Neural progenitor cell (in vitro differentiated cells): Measurements from ENCODE around the gene RNF150. TPM values are rescaled to one million over a fixed set of nuclear protein-coding genes. Genes with fewer than 3 reads are reported as not detected.

Source experiments
- DNase-seq: peaks from one replicate; pipeline ENCODE4 v3.0.0-alpha.2; 2016; ENCODE audit warnings: low spot score
- H2AFZ ChIP-seq: fragments of 200-600 bp; sonication (generic); replicated peaks from 2 replicates; pipeline ENCODE4 v1.6.1; 2016; ENCODE audit warnings: antibody characterized with exemption
- H3F3A ChIP-seq: fragments of 200-600 bp; sonication (generic); 2 replicates; pipeline ENCODE4 v1.6.1; 2016; ENCODE audit warnings: antibody characterized with exemption, low read depth
- H3K27ac ChIP-seq: fragments of 200-600 bp; sonication (generic); 2 replicates; pipeline ENCODE4 v1.5.1; 2016; ENCODE audit warnings: mild to moderate bottlenecking
- H3K27me3 ChIP-seq: fragments of 200-600 bp; sonication (generic); 2 replicates; pipeline ENCODE4 v1.6.1; 2016; ENCODE audit warnings: mild to moderate bottlenecking, moderate library complexity
- H3K36me3 ChIP-seq: fragments of 200-600 bp; sonication (generic); 2 replicates; pipeline ENCODE4 v1.5.1; 2016
- H3K4me1 ChIP-seq: fragments of 200-600 bp; sonication (generic); 2 replicates; pipeline ENCODE4 v1.6.1; 2016; ENCODE audit warnings: mixed run types
- H3K4me2 ChIP-seq: fragments of 200-600 bp; sonication (generic); 2 replicates; pipeline ENCODE4 v1.6.1; 2016
- H3K4me3 ChIP-seq: fragments of 200-600 bp; sonication (generic); 2 replicates; pipeline ENCODE4 v1.5.1; 2016
- H3K79me2 ChIP-seq: fragments of 200-600 bp; sonication (generic); 2 replicates; pipeline ENCODE4 v1.6.1; 2016; ENCODE audit warnings: low read depth
- H3K9ac ChIP-seq: fragments of 200-600 bp; sonication (generic); 2 replicates; pipeline ENCODE4 v1.6.1; 2016
- H3K9me3 ChIP-seq: fragments of 200-600 bp; sonication (generic); 2 replicates; pipeline ENCODE4 v1.5.1; 2016; ENCODE audit warnings: low read depth
- H4K20me1 ChIP-seq: fragments of 200-600 bp; sonication (generic); 2 replicates; pipeline ENCODE4 v1.6.1; 2016; ENCODE audit warnings: low read depth
- H3K27ac Mint-ChIP-seq: 3 replicates; pipeline ENCODE4 v1.8.0; 2021; ENCODE audit warnings: mixed read lengths
- H3K27me3 Mint-ChIP-seq: 2 replicates; pipeline ENCODE4 v1.8.0; 2022; ENCODE audit warnings: low read depth, mild to moderate bottlenecking, inconsistent platforms, moderate library complexity, mixed read lengths; ENCODE audit not compliant: insufficient read depth
- H3K36me3 Mint-ChIP-seq: 3 replicates; pipeline ENCODE4 v1.8.0; 2021; ENCODE audit warnings: mixed read lengths
- H3K4me1 Mint-ChIP-seq: 3 replicates; pipeline ENCODE4 v1.8.0; 2021; ENCODE audit warnings: mixed read lengths
- H3K4me3 Mint-ChIP-seq: 3 replicates; pipeline ENCODE4 v1.8.0; 2021; ENCODE audit warnings: mild to moderate bottlenecking, moderate library complexity, mixed read lengths
- H3K9me3 Mint-ChIP-seq: 3 replicates; pipeline ENCODE4 v1.8.0; 2020; ENCODE audit warnings: mixed read lengths
- EZH2 ChIP-seq: fragments of 200-600 bp; sonication (generic); IDR thresholded peaks from 2 replicates; pipeline ENCODE4 v1.6.1; 2017; ENCODE audit warnings: antibody characterized with exemption, mild to moderate bottlenecking, moderate library complexity
- EZH2phosphoT487 ChIP-seq: fragments of 200-600 bp; sonication (generic); IDR thresholded peaks from 2 replicates; pipeline ENCODE4 v1.6.1; 2017; ENCODE audit warnings: antibody characterized with exemption
- total RNA-seq: library from RNA; depleted of rRNA; stranded (reverse); fragments of >200 nt; gene quantifications from 2 replicates; pipeline ENCODE4 v1.2.3, GENCODE V29; 2015; ENCODE audit warnings: low replicate concordance
- TF ChIP-seq, protein P1 (sequence below): fragments of 200-600 bp; sonication (generic); IDR thresholded peaks from 2 replicates; pipeline ENCODE4 v1.5.1; 2017; ENCODE audit warnings: antibody characterized with exemption, mild to moderate bottlenecking

Gene RNF150
- total RNA-seq, 1 donor from 2014 or later, result 1.4 TPM

DNA sequence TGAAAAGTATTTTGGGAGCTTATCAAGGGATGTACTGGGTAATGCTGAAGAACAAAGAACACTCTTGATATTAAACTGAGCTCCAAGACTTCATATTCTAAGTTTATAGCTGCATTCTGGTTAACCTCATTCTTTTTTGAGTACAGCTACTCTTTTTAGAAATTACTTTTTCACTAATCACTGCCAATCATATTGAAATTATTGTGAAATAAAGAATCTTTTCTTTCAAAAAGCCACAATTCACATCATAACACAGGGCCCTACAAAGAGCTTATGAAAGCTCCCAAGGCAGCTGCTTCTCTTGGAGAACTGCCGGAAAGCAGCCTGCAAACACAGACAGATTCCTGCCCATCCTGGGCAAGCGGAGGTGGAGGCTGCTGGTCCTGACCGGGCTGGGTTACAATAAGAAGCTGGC, 121.4 kb downstream of the RNF150 start:
- Histone ChIP-seq H2AFZ (no peak overlapping the region), H3K27me3 (no peaks in the 10 kb centered on the region), H3K79me2 (no peaks in the 10 kb centered on the region), H3K9ac (no peak overlapping the region), H3K4me3 (no peak overlapping the region), H3F3A (no peaks in the 10 kb centered on the region), H3K4me2 (no peak overlapping the region), H3K9me3 (no peaks in the 10 kb centered on the region), H3K27ac (no peak overlapping the region), H3K4me1 (no peaks in the 10 kb centered on the region), H4K20me1 (no peaks in the 10 kb centered on the region), H3K36me3 (no peaks in the 10 kb centered on the region)
- no peak overlapping the region for H3K4me3 Mint-ChIP-seq
- H3K27me3 Mint-ChIP-seq, result no peaks in the 10 kb centered on the region
- H3K27ac Mint-ChIP-seq, result no peak overlapping the region
- H3K4me1 Mint-ChIP-seq, result no peaks in the 10 kb centered on the region
- no peak for TF ChIP-seq EZH2phosphoT487
- no peak for TF ChIP-seq EZH2
- TF ChIP-seq, protein P1, sequence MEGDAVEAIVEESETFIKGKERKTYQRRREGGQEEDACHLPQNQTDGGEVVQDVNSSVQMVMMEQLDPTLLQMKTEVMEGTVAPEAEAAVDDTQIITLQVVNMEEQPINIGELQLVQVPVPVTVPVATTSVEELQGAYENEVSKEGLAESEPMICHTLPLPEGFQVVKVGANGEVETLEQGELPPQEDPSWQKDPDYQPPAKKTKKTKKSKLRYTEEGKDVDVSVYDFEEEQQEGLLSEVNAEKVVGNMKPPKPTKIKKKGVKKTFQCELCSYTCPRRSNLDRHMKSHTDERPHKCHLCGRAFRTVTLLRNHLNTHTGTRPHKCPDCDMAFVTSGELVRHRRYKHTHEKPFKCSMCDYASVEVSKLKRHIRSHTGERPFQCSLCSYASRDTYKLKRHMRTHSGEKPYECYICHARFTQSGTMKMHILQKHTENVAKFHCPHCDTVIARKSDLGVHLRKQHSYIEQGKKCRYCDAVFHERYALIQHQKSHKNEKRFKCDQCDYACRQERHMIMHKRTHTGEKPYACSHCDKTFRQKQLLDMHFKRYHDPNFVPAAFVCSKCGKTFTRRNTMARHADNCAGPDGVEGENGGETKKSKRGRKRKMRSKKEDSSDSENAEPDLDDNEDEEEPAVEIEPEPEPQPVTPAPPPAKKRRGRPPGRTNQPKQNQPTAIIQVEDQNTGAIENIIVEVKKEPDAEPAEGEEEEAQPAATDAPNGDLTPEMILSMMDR, result no peak
- DNase-seq, result no peak
- H3K9me3 Mint-ChIP-seq, result peaks cover 2% of the 10 kb centered on the region
- no peaks in the 10 kb centered on the region for H3K36me3 Mint-ChIP-seq

DNA sequence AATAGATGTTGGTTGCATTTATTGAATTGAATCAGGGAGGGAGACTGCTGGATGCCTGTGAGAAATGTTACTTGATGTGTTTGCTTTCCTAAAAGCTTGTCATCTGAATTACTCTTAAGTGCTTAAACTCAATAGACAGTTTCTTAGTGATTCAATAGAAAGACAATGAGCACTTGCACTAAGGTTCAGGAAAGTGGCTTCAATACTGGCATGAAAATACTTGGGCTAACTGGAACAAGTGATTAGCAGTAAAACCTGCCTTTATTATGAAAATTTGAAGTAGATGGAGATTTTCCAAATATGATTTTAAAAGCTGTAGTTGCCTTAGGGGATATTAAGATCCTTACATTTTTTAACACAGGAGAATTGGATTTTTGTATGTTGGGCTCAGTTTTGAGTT, 123.3 kb downstream of the RNF150 start:
- Histone ChIP-seq H3K4me2 (no peak overlapping the region), H3F3A (no peaks in the 10 kb centered on the region), H3K36me3 (no peaks in the 10 kb centered on the region), H3K4me1 (no peaks in the 10 kb centered on the region), H3K4me3 (no peak overlapping the region), H3K27ac (no peak overlapping the region), H4K20me1 (no peaks in the 10 kb centered on the region), H3K79me2 (no peaks in the 10 kb centered on the region), H3K9ac (no peak overlapping the region), H2AFZ (no peak overlapping the region), H3K27me3 (no peaks in the 10 kb centered on the region), H3K9me3 (no peaks in the 10 kb centered on the region)
- no peak overlapping the region for H3K27ac Mint-ChIP-seq
- H3K4me3 Mint-ChIP-seq, result no peak overlapping the region
- H3K36me3 Mint-ChIP-seq, result no peaks in the 10 kb centered on the region
- peaks cover 2% of the 10 kb centered on the region for H3K9me3 Mint-ChIP-seq
- DNase-seq, result no peak
- no peaks in the 10 kb centered on the region for H3K27me3 Mint-ChIP-seq
- H3K4me1 Mint-ChIP-seq, result no peaks in the 10 kb centered on the region
- no peak for TF ChIP-seq EZH2
- no peak for TF ChIP-seq EZH2phosphoT487
- TF ChIP-seq, protein P1, result no peak

DNA sequence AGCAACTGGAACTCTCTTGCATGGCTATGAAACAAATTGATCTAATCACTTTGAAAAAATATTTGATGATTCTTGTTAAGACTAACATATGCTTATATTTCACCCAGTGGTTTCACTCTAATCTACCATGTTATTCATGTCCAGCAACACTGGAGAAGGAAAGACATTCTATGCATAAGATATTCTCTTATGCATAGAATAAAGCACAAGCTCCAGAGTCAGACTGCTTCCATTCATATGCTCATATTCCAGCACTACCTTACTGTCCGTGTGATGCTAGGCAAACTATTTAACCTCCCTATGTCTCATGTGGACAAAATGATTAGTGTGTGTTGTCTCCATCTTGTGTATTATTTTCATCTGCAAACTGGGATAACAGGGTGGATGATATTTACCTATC, 124.1 kb downstream of the RNF150 start:
- no peaks in the 10 kb centered on the region for H3K27me3 Mint-ChIP-seq
- Histone ChIP-seq H3K4me2 (no peak overlapping the region), H2AFZ (no peak overlapping the region), H3K9me3 (no peaks in the 10 kb centered on the region), H3K79me2 (no peaks in the 10 kb centered on the region), H3K27ac (no peak overlapping the region), H3F3A (no peaks in the 10 kb centered on the region), H3K9ac (no peak overlapping the region), H3K36me3 (no peaks in the 10 kb centered on the region), H4K20me1 (no peaks in the 10 kb centered on the region), H3K4me1 (no peaks in the 10 kb centered on the region), H3K27me3 (no peaks in the 10 kb centered on the region), H3K4me3 (no peak overlapping the region)
- TF ChIP-seq, protein P1, result no peak
- no peak for TF ChIP-seq EZH2
- TF ChIP-seq EZH2phosphoT487, result no peak
- no peak overlapping the region for H3K27ac Mint-ChIP-seq
- no peak overlapping the region for H3K4me3 Mint-ChIP-seq
- H3K9me3 Mint-ChIP-seq, result peaks cover 2% of the 10 kb centered on the region
- H3K36me3 Mint-ChIP-seq, result no peaks in the 10 kb centered on the region
- H3K4me1 Mint-ChIP-seq, result no peaks in the 10 kb centered on the region
- DNase-seq, result no peak
